PC-3 (cell line): ENCODE results near the gene CHRNA4.

Experiments used
- EZH2 ChIP-seq: fragments of 300-600 bp; sonication (generic); IDR thresholded peaks from one replicate; pipeline ENCODE4 v1.6.1; 2017; ENCODE audit warnings: antibody characterized with exemption, mild to moderate bottlenecking, low read length; ENCODE audit not compliant: unreplicated experiment
- EZH2phosphoT487 ChIP-seq: fragments of 300-600 bp; sonication (generic); IDR thresholded peaks from 2 replicates; pipeline ENCODE4 v1.6.1; 2018; ENCODE audit warnings: mild to moderate bottlenecking, antibody characterized with exemption, low read length, borderline replicate concordance
- TF ChIP-seq, protein P1 (sequence below): fragments of 300-600 bp; sonication (generic); conservative IDR thresholded peaks from 2 replicates; pipeline ENCODE4 v1.5.1; 2017; ENCODE audit warnings: antibody characterized with exemption, low read depth, mild to moderate bottlenecking, low read length

DNA sequence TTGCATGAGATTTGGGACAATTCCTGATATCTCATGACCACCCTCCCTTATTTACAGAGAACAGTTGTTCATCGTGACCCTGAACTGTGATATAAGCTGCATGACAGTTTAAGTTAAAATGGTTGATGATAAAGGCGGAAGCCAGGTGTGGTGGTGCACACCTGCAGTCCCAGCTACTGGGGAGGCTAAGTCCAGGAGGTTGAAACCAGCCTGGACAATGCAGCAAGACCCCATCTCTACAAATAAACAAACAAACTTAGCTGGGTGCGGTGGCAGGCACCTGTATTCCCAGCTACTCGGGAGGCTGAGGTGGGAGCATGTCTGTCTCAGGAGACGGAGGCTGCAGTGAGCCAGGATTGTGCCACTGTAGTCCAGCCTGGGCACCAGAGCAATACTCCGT, 44.1 kb downstream of the CHRNA4 start:
- TF ChIP-seq, protein P1, sequence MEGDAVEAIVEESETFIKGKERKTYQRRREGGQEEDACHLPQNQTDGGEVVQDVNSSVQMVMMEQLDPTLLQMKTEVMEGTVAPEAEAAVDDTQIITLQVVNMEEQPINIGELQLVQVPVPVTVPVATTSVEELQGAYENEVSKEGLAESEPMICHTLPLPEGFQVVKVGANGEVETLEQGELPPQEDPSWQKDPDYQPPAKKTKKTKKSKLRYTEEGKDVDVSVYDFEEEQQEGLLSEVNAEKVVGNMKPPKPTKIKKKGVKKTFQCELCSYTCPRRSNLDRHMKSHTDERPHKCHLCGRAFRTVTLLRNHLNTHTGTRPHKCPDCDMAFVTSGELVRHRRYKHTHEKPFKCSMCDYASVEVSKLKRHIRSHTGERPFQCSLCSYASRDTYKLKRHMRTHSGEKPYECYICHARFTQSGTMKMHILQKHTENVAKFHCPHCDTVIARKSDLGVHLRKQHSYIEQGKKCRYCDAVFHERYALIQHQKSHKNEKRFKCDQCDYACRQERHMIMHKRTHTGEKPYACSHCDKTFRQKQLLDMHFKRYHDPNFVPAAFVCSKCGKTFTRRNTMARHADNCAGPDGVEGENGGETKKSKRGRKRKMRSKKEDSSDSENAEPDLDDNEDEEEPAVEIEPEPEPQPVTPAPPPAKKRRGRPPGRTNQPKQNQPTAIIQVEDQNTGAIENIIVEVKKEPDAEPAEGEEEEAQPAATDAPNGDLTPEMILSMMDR = no peak
- TF ChIP-seq EZH2phosphoT487 (no peak), EZH2 (no peak)
